HG02678 (cell line): ENCODE measurements around the gene L1TD1.
"Not testable (repeated sequence)": the region's sequence is repeated elsewhere in the genome, so short reads cannot be mapped to it uniquely, and the experiment has no call there.

Source experiments
- ATAC-seq: cut with Tn5 transposase; IDR thresholded peaks from one replicate; pipeline ENCODE4 v1.9.1; 2021; ENCODE audit warnings: mild to moderate bottlenecking, moderate library complexity; ENCODE audit not compliant: unreplicated experiment

L1TD1 gene

GRCh38 chr1:62194651-62195544 lies at the start of gene L1TD1:
L1TD1 (plus strand) TSS chr1:62194849; CDS start chr1:62206629, 11,780 bp downstream.
- ATAC-seq: peak; percentile 53

GRCh38 chr1:62159940-62160348 lies 34.7 kb upstream of the L1TD1 start:
- peak; percentile 74 for ATAC-seq

GRCh38 chr1:62161711-62162110 lies 32.9 kb upstream of the L1TD1 start:
- no peak for ATAC-seq

GRCh38 chr1:62170380-62170779 lies 24.3 kb upstream of the L1TD1 start:
- not testable (repeated sequence) for ATAC-seq

GRCh38 chr1:62175568-62176179 lies 19.0 kb upstream of the L1TD1 start:
- ATAC-seq: no peak

- no peak for ATAC-seq
These were observed 17.9 kb upstream of the L1TD1 start for GRCh38 chr1:62176597-62177312.

GRCh38 chr1:62177621-62178020 lies 17.0 kb upstream of the L1TD1 start:
- no peak for ATAC-seq

GRCh38 chr1:62178372-62178771 lies 16.3 kb upstream of the L1TD1 start:
- ATAC-seq: no peak

- not testable (repeated sequence) for ATAC-seq
These were observed 14.6 kb upstream of the L1TD1 start for GRCh38 chr1:62180054-62180453.

- ATAC-seq: no peak
These were observed 14.0 kb upstream of the L1TD1 start for GRCh38 chr1:62180639-62181038.

GRCh38 chr1:62181532-62181931 lies 13.1 kb upstream of the L1TD1 start:
- no peak for ATAC-seq

GRCh38 chr1:62182157-62182556 lies 12.5 kb upstream of the L1TD1 start:
- ATAC-seq: not testable (repeated sequence)

GRCh38 chr1:62183164-62184020 lies 11.3 kb upstream of the L1TD1 start:
- ATAC-seq: not testable (repeated sequence)

GRCh38 chr1:62184336-62184735 lies 10.3 kb upstream of the L1TD1 start:
- ATAC-seq: no peak

- ATAC-seq: not testable (repeated sequence)
These were observed 9.4 kb upstream of the L1TD1 start for GRCh38 chr1:62185233-62185632.

GRCh38 chr1:62185677-62186076 lies 9.0 kb upstream of the L1TD1 start:
- no peak for ATAC-seq

- ATAC-seq: no peak
These were observed 7.1 kb upstream of the L1TD1 start for GRCh38 chr1:62187548-62187947.

- ATAC-seq: no peak
These were observed 6.5 kb upstream of the L1TD1 start for GRCh38 chr1:62188111-62188510.

- ATAC-seq: no peak
These were observed 1.5 kb downstream of the L1TD1 start for GRCh38 chr1:62196086-62196690.
